Pulmonary artery endothelial cell (primary cell): ENCODE measurements around the gene PTPRG. TPM values are rescaled to one million over a fixed set of nuclear protein-coding genes. Genes with fewer than 3 reads are reported as not detected.

Experiments used
- DNase-seq: peaks from one replicate; pipeline ENCODE4 v3.0.0-alpha.2; 2011; ENCODE audit warnings: low read depth, low spot score
- total RNA-seq: library from RNA; depleted of rRNA; stranded (reverse); fragments of >200 nt; gene quantifications from 2 replicates; pipeline ENCODE4 v1.2.3, GENCODE V29; 2014

Gene PTPRG
- total RNA-seq, 1 donor from 2014 or later: 41.0 TPM

- no peak for DNase-seq
Observed at GRCh38 chr3:61583890-61584875, 22.8 kb downstream of the PTPRG start.

DNA sequence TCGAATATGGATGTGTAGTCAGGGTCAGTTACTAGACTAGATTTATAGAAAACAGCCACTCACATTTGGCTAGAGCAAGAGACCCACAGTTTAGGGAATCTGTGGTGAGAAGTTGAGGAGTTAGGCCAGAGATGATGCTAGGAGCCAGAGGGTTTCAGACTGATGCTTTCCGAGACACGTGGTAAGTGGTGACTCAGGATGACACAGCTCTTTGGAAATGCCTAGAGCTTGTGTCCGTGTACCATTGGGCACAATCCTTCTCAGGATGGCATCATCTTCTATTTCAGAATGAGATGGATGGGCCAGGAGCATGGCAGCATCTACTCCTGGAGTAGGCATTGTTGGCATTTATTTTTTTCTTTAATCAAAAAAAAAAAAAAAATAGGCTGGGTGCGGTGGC lies 28.5 kb downstream of the PTPRG start:
- DNase-seq: no peak

- no peak for DNase-seq
Observed at GRCh38 chr3:61591300-61591699, 29.9 kb downstream of the PTPRG start.

- no peak for DNase-seq
Observed at GRCh38 chr3:61593446-61594029, 32.2 kb downstream of the PTPRG start.

DNA sequence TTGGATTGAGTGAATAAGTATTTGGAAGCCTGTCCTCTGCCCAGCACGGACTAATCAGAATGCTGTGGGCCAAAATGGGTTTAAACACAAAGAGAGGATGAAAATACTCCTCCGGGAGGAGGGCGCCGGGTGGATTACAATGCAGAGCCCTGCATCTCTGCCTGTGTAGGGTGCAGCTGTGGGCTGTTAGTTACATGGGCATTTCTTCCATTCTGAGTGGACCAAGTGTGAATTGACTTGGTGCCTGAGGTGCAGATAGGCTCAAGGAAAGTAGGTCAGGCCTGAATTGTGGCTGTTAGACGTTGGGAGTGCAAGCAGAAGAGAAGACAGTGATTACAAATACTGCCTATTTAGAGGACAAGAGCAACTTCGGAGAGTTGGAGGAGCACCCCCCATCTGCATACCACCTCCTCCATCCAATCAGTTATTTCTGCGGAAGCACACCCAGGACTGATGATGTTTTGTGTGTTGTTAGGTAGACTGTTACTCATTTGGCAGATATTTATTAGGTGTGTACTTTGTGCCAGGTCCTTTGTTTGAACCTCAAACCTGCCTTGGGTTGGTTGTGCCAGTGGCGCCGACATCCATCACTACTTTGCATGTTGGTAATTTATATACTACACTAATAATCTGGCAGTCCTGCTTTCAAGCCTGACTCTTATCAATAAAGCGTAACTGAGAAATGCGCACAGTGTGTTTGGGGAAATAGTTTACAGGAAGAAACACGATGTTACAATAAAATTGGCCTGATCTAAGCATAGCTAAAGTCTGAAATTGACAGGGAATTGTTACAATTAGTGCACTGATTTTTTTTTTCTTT lies 33.0 kb downstream of the PTPRG start:
- no peak for DNase-seq

DNA sequence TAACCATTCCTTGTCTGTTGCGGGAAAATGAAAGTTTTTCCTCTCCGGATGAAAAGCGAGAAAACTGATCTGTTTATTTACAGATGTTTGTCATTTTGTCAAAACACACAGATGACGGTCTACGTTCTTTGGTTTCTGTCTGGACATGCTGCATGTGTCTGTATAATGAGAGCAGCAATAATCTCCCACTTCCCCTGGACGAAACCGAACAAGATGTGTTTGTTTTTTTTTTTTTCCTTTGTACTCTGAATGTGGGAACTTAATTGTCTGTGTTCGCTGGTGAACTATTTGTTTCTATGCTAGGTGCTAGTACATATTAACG lies 33.6 kb downstream of the PTPRG start:
- no peak for DNase-seq

- no peak for DNase-seq
Observed at GRCh38 chr3:61595288-61595687, 33.9 kb downstream of the PTPRG start.

GRCh38 chr3:61595826-61596225 lies 34.5 kb downstream of the PTPRG start:
- DNase-seq: no peak

DNA sequence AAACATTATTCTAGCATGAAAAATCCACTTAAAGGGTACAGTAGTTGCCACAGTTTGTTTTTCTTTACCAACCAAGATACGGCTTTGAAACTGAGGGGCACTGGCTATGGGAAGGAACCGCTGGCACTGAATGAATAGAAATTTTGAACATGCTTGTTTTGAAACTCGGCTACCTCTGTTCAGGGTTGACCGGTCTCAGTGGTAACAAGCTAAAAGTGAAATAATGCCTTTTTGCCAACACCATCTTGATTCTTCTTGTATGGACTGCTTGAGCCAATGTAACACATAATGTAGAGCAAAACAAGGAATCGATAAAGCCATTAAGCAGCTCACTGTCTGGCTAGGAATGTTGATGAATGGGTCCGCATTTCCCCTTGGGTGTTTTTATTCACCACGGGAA lies 36.5 kb downstream of the PTPRG start:
- DNase-seq: no peak

- DNase-seq: no peak
Observed at GRCh38 chr3:61600195-61600594, 38.8 kb downstream of the PTPRG start.

- no peak for DNase-seq
Observed at GRCh38 chr3:61601831-61602230, 40.5 kb downstream of the PTPRG start.

DNA sequence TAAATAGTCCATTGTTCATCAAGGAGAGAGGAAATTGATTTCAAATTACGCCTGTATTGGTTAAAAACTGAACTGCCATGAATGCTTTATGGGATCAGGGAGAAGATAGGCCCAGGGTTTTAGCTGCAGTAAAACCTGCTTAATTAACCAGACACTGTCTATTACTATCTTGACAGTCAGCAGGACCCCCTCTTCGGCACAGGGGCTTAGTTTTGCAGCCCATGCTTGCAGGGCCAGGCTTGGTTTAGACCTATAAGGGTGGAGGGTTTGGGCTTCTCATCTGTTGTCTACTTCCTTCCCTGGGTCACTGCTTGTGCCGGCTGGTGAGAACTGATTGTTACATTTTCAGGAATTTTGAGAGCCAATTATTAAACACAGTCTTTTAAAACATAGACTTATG lies 41.1 kb downstream of the PTPRG start:
- no peak for DNase-seq

DNA sequence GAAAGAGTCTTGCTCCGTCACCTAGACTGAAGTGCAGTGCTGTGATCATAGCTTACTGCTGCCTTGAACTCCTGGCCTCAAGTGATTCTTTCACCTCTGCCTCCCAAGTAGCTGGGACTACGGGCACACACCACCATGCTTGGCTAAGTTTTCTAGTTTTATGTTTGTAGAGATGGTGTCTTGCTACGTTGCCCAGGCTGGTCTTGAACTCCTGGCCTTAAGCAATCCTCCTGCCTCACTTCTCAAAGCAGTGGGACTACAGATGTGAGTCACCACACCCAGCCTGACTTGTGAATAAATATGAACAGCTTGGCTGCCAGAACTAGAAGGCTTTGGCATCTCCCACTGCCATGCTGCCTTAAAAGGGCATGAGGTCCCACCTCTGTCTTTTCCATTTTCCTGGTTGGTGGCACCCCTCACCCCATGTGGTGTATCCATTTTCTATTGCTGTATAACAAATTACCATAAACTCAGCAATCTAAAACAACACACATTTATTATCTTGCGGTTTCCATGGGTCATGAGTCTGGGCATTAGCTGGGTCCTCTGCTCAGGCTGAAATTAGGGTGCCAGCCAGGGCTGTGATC lies 44.3 kb downstream of the PTPRG start:
- no peak for DNase-seq

- DNase-seq: no peak
Observed at GRCh38 chr3:61606196-61606595, 44.8 kb downstream of the PTPRG start.

DNA sequence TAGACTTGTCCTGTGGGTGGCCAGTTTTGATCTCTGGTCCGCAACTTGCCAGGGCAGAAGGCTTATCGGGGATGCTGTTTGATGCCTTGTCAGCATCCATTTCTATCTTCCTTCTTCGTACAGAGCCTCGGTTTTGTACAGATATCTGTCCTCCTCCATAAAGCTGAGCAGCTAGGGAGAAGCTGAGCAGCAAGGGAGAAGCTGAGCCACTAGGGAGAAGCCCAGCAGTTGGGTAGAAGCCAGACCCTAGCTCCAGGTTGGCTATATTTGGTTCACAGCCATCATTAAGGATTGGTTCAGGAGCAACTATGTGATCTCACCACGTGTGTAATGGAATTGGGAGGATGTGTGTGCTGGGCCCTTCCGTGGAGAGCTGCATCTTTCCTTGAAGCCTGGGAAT lies 46.7 kb downstream of the PTPRG start:
- DNase-seq: no peak

DNA sequence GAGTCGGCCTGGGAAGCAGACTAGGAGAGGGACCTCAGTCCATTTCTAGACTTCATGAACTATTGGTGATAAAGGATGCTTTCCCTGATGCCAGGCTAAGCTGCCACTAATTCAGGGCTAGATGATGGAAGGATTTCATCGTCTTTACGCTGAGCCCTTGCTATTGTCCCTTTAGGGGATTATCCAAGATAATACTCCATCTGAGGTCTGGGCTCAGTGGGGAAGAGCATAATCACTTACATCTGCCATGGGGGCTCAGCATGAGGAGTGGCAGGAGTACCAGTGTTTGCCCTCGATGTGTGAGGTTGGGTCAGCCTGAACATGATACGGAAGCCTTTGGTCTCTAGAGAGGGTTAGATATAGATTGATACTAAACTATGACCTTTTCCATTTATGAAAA lies 47.3 kb downstream of the PTPRG start:
- DNase-seq: no peak

DNA sequence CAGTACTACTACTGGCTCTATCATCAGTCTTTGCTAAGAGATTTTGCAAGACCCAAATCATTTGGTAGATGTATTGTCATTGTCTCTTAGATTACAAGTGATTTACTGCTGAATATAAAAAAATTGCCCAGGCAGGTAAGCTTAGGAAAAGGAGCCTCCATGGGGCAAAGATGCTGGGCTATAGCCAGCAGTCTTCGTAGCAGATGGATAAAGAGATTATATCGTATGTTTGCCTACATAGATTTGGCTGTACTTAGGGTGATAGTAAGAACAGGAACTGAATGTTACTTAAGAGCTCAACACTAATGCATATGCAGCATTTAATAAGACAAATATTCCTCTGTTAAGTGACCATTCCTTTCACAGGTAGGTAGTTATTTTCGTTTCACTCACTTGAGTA lies 48.9 kb downstream of the PTPRG start:
- DNase-seq: no peak

DNA sequence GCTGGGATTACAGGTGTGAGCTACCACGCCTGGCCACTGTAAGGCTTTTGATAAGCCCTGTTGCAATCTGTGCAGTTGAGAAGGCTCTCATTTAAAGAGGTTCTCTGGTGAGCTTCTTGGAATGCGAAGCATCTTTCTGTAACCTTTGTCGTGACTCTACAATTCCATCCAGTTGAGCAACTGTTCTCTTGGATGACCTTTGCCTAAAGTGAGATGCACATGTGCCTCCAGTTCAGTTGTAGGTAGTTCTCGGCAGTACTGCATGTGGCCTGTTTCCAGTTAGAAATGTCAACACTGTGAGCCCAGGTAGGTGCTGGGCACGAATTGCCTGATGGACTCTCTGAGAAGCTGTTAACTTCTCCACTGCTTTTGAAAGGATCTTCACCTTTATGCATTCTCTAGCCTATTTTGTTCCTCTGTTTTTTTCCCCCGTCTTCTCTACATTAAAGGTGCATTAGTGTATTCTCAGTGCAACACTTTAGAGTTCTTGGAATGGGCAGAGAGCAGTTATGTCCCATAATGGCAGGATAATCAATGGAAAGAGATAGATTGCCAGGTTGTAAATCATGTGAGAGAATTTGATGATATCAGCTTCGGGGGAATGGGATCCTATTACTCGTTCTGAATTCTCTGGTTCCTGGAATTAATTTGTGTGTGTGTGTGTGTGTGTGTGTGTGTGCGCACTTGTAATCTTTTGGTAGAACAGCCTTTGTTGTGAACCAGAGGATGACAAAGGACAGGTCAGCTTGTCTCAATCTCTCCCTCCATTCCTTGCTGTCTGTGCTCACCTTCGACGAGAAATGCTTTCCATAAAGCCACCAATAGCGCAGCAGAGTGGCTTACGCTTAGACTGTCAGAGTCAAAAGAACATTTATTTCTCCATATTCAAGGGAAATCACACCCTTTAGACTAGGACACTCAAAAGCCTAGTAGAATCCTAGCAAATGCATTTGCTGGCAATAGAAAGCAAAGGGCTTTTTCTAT lies 51.1 kb downstream of the PTPRG start:
- no peak for DNase-seq

GRCh38 chr3:61613666-61614065 lies 52.3 kb downstream of the PTPRG start:
- no peak for DNase-seq

DNA sequence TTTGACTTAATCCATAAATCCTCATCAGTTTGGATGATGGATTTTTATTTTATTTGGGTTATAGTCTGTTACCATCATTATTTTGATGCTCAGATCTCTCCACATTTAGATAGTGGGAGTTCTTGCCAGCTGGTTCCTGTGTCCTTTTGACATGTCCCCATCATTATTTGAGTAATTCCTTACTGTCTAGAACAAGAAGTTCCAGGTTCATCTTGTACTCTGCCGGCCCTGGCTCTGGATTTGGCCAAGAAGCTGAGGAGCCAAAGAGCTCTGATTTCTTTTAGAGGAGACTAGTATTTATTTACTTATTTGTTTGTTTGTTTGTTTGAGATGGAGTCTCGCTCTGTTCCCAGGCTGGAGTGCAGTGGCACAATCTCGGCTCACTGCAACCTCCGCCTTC lies 54.3 kb downstream of the PTPRG start:
- no peak for DNase-seq

DNA sequence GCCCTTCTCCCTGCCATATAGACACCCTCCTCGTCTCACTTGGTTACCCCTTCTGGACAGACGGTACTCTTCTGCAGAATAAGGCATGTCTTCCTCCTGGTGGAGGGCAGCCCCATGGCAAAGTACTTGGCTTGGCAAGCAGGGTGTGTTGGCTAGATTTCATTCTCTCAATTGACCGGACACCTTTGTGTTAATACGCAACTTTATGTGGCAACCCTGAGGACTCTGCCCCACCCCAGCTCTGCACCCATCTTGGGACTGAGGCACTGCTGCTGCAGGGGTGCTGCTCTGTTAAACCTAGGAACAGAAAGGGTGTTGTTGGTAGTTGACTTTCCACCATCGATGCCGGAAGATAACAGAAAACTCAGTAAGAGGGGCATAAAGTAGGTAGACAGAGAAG lies 55.2 kb downstream of the PTPRG start:
- DNase-seq: no peak
